ENCODE measurements around the gene PDZRN3. TPM values are rescaled to one million over a fixed set of nuclear protein-coding genes. Genes with fewer than 3 reads are reported as not detected.

PDZRN3 gene
- total RNA-seq, 1 experiment from 2014 or later: 0.24 TPM

GRCh38 chr3:73418681-73419080 is 206.1 kb downstream of the PDZRN3 start:
- no TSS peak for BruUV-seq (replicated peaks)
- intact Hi-C loops (cut with micrococcal nuclease; ENCODE audit: unreplicated experiment): no loop called here
- H3K4me1 ChIP-seq (ENCODE audit: insufficient read depth, low read length, poor library complexity, severe bottlenecking): no peaks in the 10 kb centered on the region
- POLR2A ChIA-PET (ENCODE audit: low non-redundant PET): no interaction called here
- no peaks in the 10 kb centered on the region for H3K27me3 ChIP-seq (replicated peaks; ENCODE audit: insufficient read depth, low read depth, low read length, poor library complexity)
- no peak for DNase-seq (ENCODE audit: low spot score)
- no peaks in the 10 kb centered on the region for H3K9me3 ChIP-seq (ENCODE audit: low read depth, low read length, poor library complexity, severe bottlenecking)
- H3K36me3 ChIP-seq (ENCODE audit: insufficient read depth, low read length, poor library complexity, severe bottlenecking): no peaks in the 10 kb centered on the region
- H3K4me3 ChIP-seq (ENCODE audit: low read depth, low read length, poor library complexity, severe bottlenecking): no peak overlapping the region
- H3K27ac ChIP-seq (ENCODE audit: low read depth, low read length, poor library complexity, severe bottlenecking): no peak overlapping the region
- CTCF ChIA-PET: no interaction called here
- TF ChIP-seq CTCF (conservative IDR thresholded peaks at IDR 0.05; ENCODE audit: low read depth, low read length): no peak

- Histone ChIP-seq H3K4me3 (ENCODE audit: low read depth, low read length, poor library complexity, severe bottlenecking) (no peak overlapping the region), H3K27ac (ENCODE audit: low read depth, low read length, poor library complexity, severe bottlenecking) (no peak overlapping the region), H3K4me1 (ENCODE audit: insufficient read depth, low read length, poor library complexity, severe bottlenecking) (no peaks in the 10 kb centered on the region), H3K9me3 (ENCODE audit: low read depth, low read length, poor library complexity, severe bottlenecking) (no peaks in the 10 kb centered on the region), H3K36me3 (ENCODE audit: insufficient read depth, low read length, poor library complexity, severe bottlenecking) (no peaks in the 10 kb centered on the region), H3K27me3 (replicated peaks; ENCODE audit: insufficient read depth, low read depth, low read length, poor library complexity) (no peaks in the 10 kb centered on the region)
- TF ChIP-seq EZH2 (IDR thresholded peaks at IDR 0.05; ENCODE audit: borderline replicate concordance, low read depth, low read length, poor library complexity, severe bottlenecking): no peak
- no peak for TF ChIP-seq CTCF (conservative IDR thresholded peaks at IDR 0.05; ENCODE audit: low read depth, low read length)
- DNase-seq (ENCODE audit: low spot score): no peak
- no TSS peak for BruUV-seq (replicated peaks)
- ChIA-PET CTCF (no interaction called here), POLR2A (ENCODE audit: low non-redundant PET) (no interaction called here)
- intact Hi-C loops (cut with micrococcal nuclease; ENCODE audit: unreplicated experiment): no loop called here
Observed at GRCh38 chr3:73415118-73415517, 209.6 kb downstream of the PDZRN3 start.

- Histone ChIP-seq H3K9me3 (ENCODE audit: low read depth, low read length, poor library complexity, severe bottlenecking) (no peaks in the 10 kb centered on the region), H3K27ac (ENCODE audit: low read depth, low read length, poor library complexity, severe bottlenecking) (no peak overlapping the region), H3K4me1 (ENCODE audit: insufficient read depth, low read length, poor library complexity, severe bottlenecking) (no peaks in the 10 kb centered on the region), H3K4me3 (ENCODE audit: low read depth, low read length, poor library complexity, severe bottlenecking) (no peak overlapping the region), H3K36me3 (ENCODE audit: insufficient read depth, low read length, poor library complexity, severe bottlenecking) (no peaks in the 10 kb centered on the region), H3K27me3 (replicated peaks; ENCODE audit: insufficient read depth, low read depth, low read length, poor library complexity) (no peaks in the 10 kb centered on the region)
- CTCF ChIA-PET: no interaction called here
- intact Hi-C loops (cut with micrococcal nuclease; ENCODE audit: unreplicated experiment): no loop called here
- no TSS peak for BruUV-seq (replicated peaks)
- no peak for DNase-seq (ENCODE audit: low spot score)
- POLR2A ChIA-PET (ENCODE audit: low non-redundant PET): no interaction called here
- TF ChIP-seq EZH2 (IDR thresholded peaks at IDR 0.05; ENCODE audit: borderline replicate concordance, low read depth, low read length, poor library complexity, severe bottlenecking) (no peak), CTCF (conservative IDR thresholded peaks at IDR 0.05; ENCODE audit: low read depth, low read length) (no peak)
Observed at GRCh38 chr3:73413619-73414018, 211.1 kb downstream of the PDZRN3 start.

All from A673 (cell line).